DMS79 (cell line): Measurements from ENCODE around the gene RGS11.

Source experiments
- DNase-seq: peaks from one replicate; lab custom pipeline; 2025; lab: John Stamatoyannopoulos, UW

Gene RGS11

GRCh38 chr16:229731-230281, 45.9 kb downstream of the RGS11 start:
- no peak for DNase-seq

- DNase-seq = peak; percentile 75
Observed at GRCh38 chr16:228852-229730, 46.7 kb downstream of the RGS11 start, which contains the start of gene LUC7L. Gene LUC7L (minus strand): TSS chr16:229449. CDS start chr16:229339, 110 bp downstream.

- DNase-seq = no peak
Observed at GRCh38 chr16:228151-228851, 47.4 kb downstream of the RGS11 start.

- no peak for DNase-seq
Observed at GRCh38 chr16:220021-220420, 55.7 kb downstream of the RGS11 start.
